Calu3 (cell line): ENCODE measurements around the gene DLST. TPM values are rescaled to one million over a fixed set of nuclear protein-coding genes. Genes with fewer than 3 reads are reported as not detected.

Experiments used
- BruUV-seq: library from RNA; stranded (reverse); fragments of 400-500 nt; replicated peaks from 2 replicates; lab custom pipeline; 2021; lab: Mats Ljungman, UMichigan
- CTCF ChIA-PET: fragments of 300-600 bp; sonication (Branson Sonifier 250); formaldehyde crosslinking; loops from one replicate; lab custom pipeline; 2022; ENCODE audit warnings: antibody characterized with exemption; lab: Charles Lee
- DNase-seq: peaks from one replicate; pipeline ENCODE4 v3.0.0; 2022
- H3K27ac Mint-ChIP-seq: one replicate; pipeline ENCODE4 v1.8.0; 2022; ENCODE audit warnings: mixed read lengths; ENCODE audit not compliant: unreplicated experiment
- H3K27me3 Mint-ChIP-seq: one replicate; pipeline ENCODE4 v1.8.0; 2022; ENCODE audit warnings: mixed read lengths; ENCODE audit not compliant: unreplicated experiment
- H3K36me3 Mint-ChIP-seq: one replicate; pipeline ENCODE4 v1.8.0; 2022; ENCODE audit warnings: mild to moderate bottlenecking, moderate library complexity, mixed read lengths; ENCODE audit not compliant: insufficient read depth, unreplicated experiment
- H3K4me1 Mint-ChIP-seq: one replicate; pipeline ENCODE4 v1.8.0; 2022; ENCODE audit warnings: mild to moderate bottlenecking, low read depth, mixed read lengths; ENCODE audit not compliant: unreplicated experiment
- H3K4me3 Mint-ChIP-seq: one replicate; pipeline ENCODE4 v1.8.0; 2022; ENCODE audit warnings: mild to moderate bottlenecking, low read depth, moderate library complexity, mixed read lengths; ENCODE audit not compliant: unreplicated experiment
- H3K9me3 Mint-ChIP-seq: one replicate; pipeline ENCODE4 v1.8.0; 2022; ENCODE audit warnings: low read depth, mixed read lengths; ENCODE audit not compliant: unreplicated experiment
- intact Hi-C: fragments of 100-400 bp; cut with micrococcal nuclease; formaldehyde crosslinking; loops from one replicate; pipeline ENCODE4 v1.10.0; 2022; ENCODE audit not compliant: unreplicated experiment
- total RNA-seq: library from RNA; stranded (reverse); gene quantifications from 2 replicates; pipeline ENCODE4 v1.2.3, GENCODE V29; 2022
- TF ChIP-seq, protein P1 (sequence below): fragments of 200-600 bp; IDR thresholded peaks from one replicate; pipeline ENCODE4 v1.8.0; 2022; ENCODE audit warnings: antibody characterized with exemption; ENCODE audit not compliant: unreplicated experiment

DLST gene
- total RNA-seq, 1 experiment from 2014 or later: 84.2 TPM

DNA sequence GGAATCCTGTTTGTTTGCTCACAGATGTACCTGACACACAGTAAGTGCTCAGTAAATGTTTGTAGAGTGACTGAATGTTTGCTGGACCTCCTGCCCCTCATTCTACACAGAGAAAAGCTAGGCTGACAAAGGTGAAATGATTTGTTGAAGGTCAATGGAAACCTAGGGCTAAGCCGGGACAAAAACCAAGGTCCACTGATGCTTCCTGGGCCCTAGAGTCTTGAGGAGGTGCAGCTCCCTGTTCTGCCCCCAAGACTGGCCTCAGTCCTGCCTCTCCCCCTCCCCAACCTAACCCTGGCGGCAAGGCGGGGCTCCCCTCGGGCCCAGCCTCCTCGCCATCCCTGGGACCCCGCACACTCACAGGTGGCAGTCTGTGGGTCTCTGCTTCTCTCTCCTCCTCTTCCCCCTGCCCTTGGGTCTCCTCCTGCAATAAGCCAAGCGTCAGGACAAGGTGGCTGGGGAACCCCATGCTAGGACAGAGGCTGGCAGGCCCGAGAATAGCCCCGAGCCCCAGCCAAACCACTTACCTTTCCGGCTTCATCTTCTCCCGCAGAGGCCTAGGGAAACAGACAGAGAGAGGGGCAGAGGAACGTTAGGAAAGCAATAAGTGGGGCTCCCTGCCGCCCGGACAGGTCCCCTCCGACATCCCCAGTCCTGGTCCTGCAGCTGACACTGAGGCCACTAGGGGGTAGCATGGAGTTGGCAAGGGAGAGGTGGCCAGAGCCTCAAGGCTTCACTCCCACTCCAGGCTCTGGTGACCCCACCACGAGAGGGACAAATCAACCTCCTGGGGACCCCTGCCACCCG lies 64.3 kb downstream of the DLST start:
- H3K9me3 Mint-ChIP-seq: no peaks in the 10 kb centered on the region
- DNase-seq: peak; percentile 86
- peaks cover 12% of the 10 kb centered on the region for H3K4me1 Mint-ChIP-seq
- H3K27me3 Mint-ChIP-seq: no peaks in the 10 kb centered on the region
- no TSS peak for BruUV-seq
- TF ChIP-seq, protein P1, sequence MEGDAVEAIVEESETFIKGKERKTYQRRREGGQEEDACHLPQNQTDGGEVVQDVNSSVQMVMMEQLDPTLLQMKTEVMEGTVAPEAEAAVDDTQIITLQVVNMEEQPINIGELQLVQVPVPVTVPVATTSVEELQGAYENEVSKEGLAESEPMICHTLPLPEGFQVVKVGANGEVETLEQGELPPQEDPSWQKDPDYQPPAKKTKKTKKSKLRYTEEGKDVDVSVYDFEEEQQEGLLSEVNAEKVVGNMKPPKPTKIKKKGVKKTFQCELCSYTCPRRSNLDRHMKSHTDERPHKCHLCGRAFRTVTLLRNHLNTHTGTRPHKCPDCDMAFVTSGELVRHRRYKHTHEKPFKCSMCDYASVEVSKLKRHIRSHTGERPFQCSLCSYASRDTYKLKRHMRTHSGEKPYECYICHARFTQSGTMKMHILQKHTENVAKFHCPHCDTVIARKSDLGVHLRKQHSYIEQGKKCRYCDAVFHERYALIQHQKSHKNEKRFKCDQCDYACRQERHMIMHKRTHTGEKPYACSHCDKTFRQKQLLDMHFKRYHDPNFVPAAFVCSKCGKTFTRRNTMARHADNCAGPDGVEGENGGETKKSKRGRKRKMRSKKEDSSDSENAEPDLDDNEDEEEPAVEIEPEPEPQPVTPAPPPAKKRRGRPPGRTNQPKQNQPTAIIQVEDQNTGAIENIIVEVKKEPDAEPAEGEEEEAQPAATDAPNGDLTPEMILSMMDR: peak; percentile 85
- peaks cover 1% of the 10 kb centered on the region for H3K36me3 Mint-ChIP-seq
- intact Hi-C loops: loop anchor here (2.0 kb wide), 1 partner anchor 143 kb away; no protein-coding TSS in a partner anchor
- H3K27ac Mint-ChIP-seq: no peak overlapping the region
- no peak overlapping the region for H3K4me3 Mint-ChIP-seq
- CTCF ChIA-PET: interaction anchor here (0.6 to 2.3 kb wide), 5 partner anchors 23 to 143 kb away, joined by 3 to 12 read pairs (median 8); partner anchors contain the start of genes EIF2B2 and RPS6KL1

DNA sequence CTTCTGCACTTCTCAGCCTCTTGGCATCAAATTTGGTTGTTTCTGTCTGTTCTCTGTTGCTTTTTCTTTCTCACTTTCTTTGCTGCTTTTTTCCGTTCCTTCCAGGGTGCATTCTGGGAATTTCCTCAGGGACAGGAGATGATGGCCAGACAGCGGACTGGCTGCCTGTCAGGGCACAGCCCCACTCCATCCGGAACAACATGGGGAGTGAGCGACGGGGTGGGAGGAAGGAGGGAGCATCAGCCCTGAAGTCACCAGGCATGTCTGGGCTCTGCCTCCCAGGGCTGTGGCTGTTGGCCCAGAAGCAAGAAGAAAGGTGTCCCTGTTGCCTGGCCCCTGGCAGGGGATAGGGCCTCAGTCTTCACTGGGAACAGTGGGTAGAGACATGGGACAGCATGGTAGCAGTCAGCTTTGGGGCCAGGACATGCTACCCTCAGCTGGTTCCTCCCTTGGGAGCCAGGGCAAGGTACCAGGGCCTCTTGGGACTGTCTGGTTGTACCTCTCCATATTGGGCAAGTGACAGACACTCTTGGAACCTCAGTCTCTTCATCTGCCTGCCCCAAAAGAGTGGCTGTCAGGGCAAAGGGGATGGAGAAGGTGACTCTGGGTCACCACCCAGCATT lies 65.1 kb downstream of the DLST start:
- no peaks in the 10 kb centered on the region for H3K9me3 Mint-ChIP-seq
- TF ChIP-seq, protein P1: no peak
- CTCF ChIA-PET: interaction anchor here (0.6 to 2.3 kb wide), 5 partner anchors 24 to 142 kb away, joined by 3 to 12 read pairs (median 8); partner anchors contain the start of genes EIF2B2 and RPS6KL1
- intact Hi-C loops: loop anchor here (2.0 kb wide), 1 partner anchor 142 kb away; no protein-coding TSS in a partner anchor
- no peak overlapping the region for H3K4me3 Mint-ChIP-seq
- BruUV-seq: no TSS peak
- no peak for DNase-seq
- H3K27me3 Mint-ChIP-seq: no peaks in the 10 kb centered on the region
- peaks cover 3% of the 10 kb centered on the region for H3K36me3 Mint-ChIP-seq
- peaks cover 12% of the 10 kb centered on the region for H3K4me1 Mint-ChIP-seq
- H3K27ac Mint-ChIP-seq: no peak overlapping the region

DNA sequence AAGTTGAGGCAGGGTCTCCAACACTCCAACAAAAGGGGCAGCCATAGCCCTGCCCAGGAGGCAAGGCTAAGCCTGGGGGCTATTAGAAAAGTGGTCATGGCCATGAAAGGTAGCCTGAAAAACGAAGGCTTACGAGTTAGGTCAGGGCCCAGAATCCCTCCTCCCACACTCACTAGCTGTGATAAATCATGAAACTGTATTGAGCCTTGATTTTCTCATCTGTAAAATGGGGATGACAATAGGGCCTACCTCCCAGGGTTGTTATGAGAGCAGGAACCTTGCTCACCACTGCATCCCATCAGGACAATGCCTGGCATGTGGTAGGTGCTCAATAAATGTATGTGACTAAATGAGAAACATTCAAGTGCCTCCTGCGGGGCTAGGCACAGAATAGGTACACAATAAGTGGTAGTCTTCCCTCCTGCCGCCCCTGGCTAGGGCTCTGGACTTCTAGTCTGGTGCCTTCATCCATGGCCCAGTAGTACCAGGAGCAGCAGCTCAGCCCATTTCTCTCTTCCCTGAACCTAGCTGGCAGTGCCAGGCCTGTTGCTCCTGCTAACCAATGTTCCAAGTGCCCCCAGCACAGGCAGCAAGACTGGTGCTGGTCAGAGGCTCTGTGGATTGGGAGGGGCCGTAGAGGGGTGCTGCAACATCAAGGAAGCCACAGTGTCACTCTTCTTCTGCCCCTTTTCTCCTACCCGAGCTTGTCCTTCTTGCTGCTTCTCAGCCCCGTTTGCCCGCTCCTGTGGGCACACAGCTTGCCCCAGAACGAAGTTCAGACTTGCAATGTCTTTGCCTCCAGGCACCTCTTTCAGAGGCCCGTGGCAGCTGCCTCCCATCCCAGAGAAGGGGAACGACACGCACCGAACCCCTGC lies 65.9 kb downstream of the DLST start:
- peaks cover 12% of the 10 kb centered on the region for H3K4me1 Mint-ChIP-seq
- no peaks in the 10 kb centered on the region for H3K27me3 Mint-ChIP-seq
- H3K9me3 Mint-ChIP-seq: no peaks in the 10 kb centered on the region
- no peak for DNase-seq
- intact Hi-C loops: loop anchor here (2.0 kb wide), 1 partner anchor 141 kb away; no protein-coding TSS in a partner anchor
- no peak overlapping the region for H3K27ac Mint-ChIP-seq
- no peak overlapping the region for H3K4me3 Mint-ChIP-seq
- H3K36me3 Mint-ChIP-seq: peaks cover 3% of the 10 kb centered on the region
- TF ChIP-seq, protein P1: no peak
- CTCF ChIA-PET: no interaction called here
- BruUV-seq: no TSS peak
